ENCODE data around the gene ADGRG1. TPM values are rescaled to one million over a fixed set of nuclear protein-coding genes. Genes with fewer than 3 reads are reported as not detected.
A peak's percentile ranks its signal among the peaks of the same experiment; 100 is the strongest.

ADGRG1 gene
- total RNA-seq, 3 donors from 2014 or later (not counting 1 experiment from before 2014, with no cell fraction given): 830 to 949 (median 858) TPM

- Mint-ChIP-seq H3K36me3 (no peaks in the 10 kb centered on the region), H3K27me3 (ENCODE audit: low read depth in 2 of 2) (no peaks in the 10 kb centered on the region), H3K27ac (peak overlapping the region; percentile 26 to 44), H3K9me3 (no peaks in the 10 kb centered on the region), H3K4me3 (no peak overlapping the region), H3K4me1 (peaks cover 12 to 37% of the 10 kb centered on the region in 2 donors)
- intact Hi-C loops (cut with micrococcal nuclease): no loop called here
- H3K9me3 ChIP-seq (ENCODE audit: control insufficient read depth, insufficient read depth, low read length): no peaks in the 10 kb centered on the region
- WGBS (ENCODE audit: insufficient coverage): 85% methylated on average over 11 of the region's 11 CpGs
- no peak overlapping the region for H3K4me3 ChIP-seq (ENCODE audit: low read length)
- H3K36me3 ChIP-seq (ENCODE audit: control insufficient read depth, insufficient read depth, low read length): no peaks in the 10 kb centered on the region
- H3K27me3 ChIP-seq (ENCODE audit: control insufficient read depth, insufficient read depth, low read length): no peaks in the 10 kb centered on the region
- peaks cover 43% of the 10 kb centered on the region for H3K4me1 ChIP-seq (ENCODE audit: control insufficient read depth, insufficient read depth, low read length)
- no peak overlapping the region for H3K27ac ChIP-seq (ENCODE audit: low read length)
- DNase-seq: no peak
- ATAC-seq: no peak
- TF ChIP-seq, protein P1, sequence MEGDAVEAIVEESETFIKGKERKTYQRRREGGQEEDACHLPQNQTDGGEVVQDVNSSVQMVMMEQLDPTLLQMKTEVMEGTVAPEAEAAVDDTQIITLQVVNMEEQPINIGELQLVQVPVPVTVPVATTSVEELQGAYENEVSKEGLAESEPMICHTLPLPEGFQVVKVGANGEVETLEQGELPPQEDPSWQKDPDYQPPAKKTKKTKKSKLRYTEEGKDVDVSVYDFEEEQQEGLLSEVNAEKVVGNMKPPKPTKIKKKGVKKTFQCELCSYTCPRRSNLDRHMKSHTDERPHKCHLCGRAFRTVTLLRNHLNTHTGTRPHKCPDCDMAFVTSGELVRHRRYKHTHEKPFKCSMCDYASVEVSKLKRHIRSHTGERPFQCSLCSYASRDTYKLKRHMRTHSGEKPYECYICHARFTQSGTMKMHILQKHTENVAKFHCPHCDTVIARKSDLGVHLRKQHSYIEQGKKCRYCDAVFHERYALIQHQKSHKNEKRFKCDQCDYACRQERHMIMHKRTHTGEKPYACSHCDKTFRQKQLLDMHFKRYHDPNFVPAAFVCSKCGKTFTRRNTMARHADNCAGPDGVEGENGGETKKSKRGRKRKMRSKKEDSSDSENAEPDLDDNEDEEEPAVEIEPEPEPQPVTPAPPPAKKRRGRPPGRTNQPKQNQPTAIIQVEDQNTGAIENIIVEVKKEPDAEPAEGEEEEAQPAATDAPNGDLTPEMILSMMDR (IDR thresholded peaks at IDR 0.05): no peak
Measured at GRCh38 chr16:57642160-57643135, 14.0 kb downstream of the ADGRG1 start.

DNA sequence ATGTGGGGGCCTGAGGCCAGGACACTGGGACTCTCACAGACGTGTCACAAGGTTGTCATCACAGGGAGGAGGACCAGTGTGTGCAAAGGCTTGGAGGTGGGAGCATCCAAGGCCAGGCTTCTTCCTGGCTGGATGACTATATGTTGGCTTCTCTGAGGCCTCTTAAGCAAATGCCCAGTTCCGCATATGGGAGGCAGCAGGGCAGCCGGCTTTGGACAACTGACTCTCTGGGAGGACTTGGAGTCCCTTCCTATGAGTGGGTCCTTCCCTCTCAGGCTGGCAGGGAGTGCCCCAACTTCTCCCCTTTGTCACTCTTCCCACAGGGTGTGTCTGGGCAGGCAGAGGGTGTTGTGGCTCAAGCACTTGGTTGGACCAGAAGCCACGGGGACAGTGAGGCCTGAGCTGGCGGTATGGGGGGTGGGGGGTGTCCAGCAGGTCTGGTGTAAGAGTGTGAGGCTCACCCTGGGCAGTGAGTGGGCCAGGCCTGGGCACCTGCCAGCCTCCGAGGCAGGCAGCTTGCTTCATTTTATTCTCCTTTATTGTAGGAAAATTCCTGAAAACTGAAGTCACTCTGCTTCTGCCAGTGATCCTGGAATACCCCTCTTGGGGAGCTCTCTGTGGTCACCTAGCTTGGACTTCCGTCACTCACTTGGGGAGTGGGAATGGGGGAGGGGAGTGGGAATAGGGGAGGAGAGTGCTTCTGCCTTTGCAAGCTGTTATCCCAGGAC, 14.9 kb downstream of the ADGRG1 start:
- H3K27me3 Mint-ChIP-seq (ENCODE audit: low read depth in 2 of 2): no peaks in the 10 kb centered on the region
- Histone ChIP-seq H3K36me3 (ENCODE audit: control insufficient read depth, insufficient read depth, low read length) (no peaks in the 10 kb centered on the region), H3K27me3 (ENCODE audit: control insufficient read depth, insufficient read depth, low read length) (no peaks in the 10 kb centered on the region), H3K4me1 (ENCODE audit: control insufficient read depth, insufficient read depth, low read length) (peaks cover 52% of the 10 kb centered on the region), H3K9me3 (ENCODE audit: control insufficient read depth, insufficient read depth, low read length) (no peaks in the 10 kb centered on the region), H3K27ac (ENCODE audit: low read length) (no peak overlapping the region), H3K4me3 (ENCODE audit: low read length) (no peak overlapping the region)
- H3K4me3 Mint-ChIP-seq: no peak overlapping the region
- 53% methylated on average over 7 of the region's 7 CpGs for WGBS (ENCODE audit: insufficient coverage)
- ATAC-seq: no peak
- intact Hi-C loops (cut with micrococcal nuclease): no loop called here
- H3K9me3 Mint-ChIP-seq: no peaks in the 10 kb centered on the region
- DNase-seq: no peak
- H3K4me1 Mint-ChIP-seq: peaks cover 21 to 46% of the 10 kb centered on the region in 2 donors
- no peaks in the 10 kb centered on the region for H3K36me3 Mint-ChIP-seq
- TF ChIP-seq, protein P1 (IDR thresholded peaks at IDR 0.05): no peak
- H3K27ac Mint-ChIP-seq: peak overlapping the region; percentile 26 to 44

DNA sequence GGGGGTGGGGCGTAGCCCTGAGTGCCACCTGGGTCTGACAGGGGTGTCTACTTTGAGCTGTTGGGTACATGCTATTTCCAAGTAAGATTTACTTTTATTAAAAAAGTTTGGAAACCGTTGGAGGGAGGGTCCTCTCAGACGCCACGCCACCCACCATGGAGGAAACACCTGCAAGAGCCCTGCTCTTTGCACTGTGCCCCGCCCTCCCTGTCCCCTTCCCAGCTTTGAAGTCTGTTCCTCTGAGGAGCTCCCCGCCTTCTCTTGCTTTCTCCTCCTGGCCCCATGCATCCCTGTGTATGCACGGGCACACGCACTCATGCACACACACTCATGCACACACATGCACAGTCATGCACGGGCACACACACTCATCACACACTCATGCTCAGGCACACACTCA, 15.5 kb downstream of the ADGRG1 start:
- Mint-ChIP-seq H3K9me3 (no peaks in the 10 kb centered on the region), H3K4me3 (no peak overlapping the region), H3K4me1 (peaks cover 27 to 52% of the 10 kb centered on the region in 2 donors), H3K27me3 (ENCODE audit: low read depth in 2 of 2) (no peaks in the 10 kb centered on the region), H3K36me3 (no peaks in the 10 kb centered on the region), H3K27ac (no peak overlapping the region)
- Histone ChIP-seq H3K9me3 (ENCODE audit: control insufficient read depth, insufficient read depth, low read length) (no peaks in the 10 kb centered on the region), H3K36me3 (ENCODE audit: control insufficient read depth, insufficient read depth, low read length) (no peaks in the 10 kb centered on the region), H3K4me3 (ENCODE audit: low read length) (no peak overlapping the region), H3K27me3 (ENCODE audit: control insufficient read depth, insufficient read depth, low read length) (no peaks in the 10 kb centered on the region), H3K4me1 (ENCODE audit: control insufficient read depth, insufficient read depth, low read length) (peaks cover 58% of the 10 kb centered on the region), H3K27ac (ENCODE audit: low read length) (no peak overlapping the region)
- no peak for DNase-seq
- intact Hi-C loops (cut with micrococcal nuclease): no loop called here
- TF ChIP-seq, protein P1 (IDR thresholded peaks at IDR 0.05): no peak
- 52% methylated on average over 9 of the region's 9 CpGs for WGBS (ENCODE audit: insufficient coverage)
- no peak for ATAC-seq
